SJCRH30 (cell line): ENCODE measurements around the gene FSHR. TPM values are rescaled to one million over a fixed set of nuclear protein-coding genes. Genes with fewer than 3 reads are reported as not detected.

ENCODE experiments used
- DNase-seq, 2 experiments: peaks; one replicate each; pipeline ENCODE4 v3.0.0-alpha.2; 2015 to 2020
- H3K27ac ChIP-seq: fragments of 250-450 bp; sonication (Bioruptor Pico); 2 replicates; pipeline ENCODE4 v1.5.1; 2020; ENCODE audit warnings: mild to moderate bottlenecking, moderate library complexity
- H3K27me3 ChIP-seq: fragments of 250-450 bp; sonication (Bioruptor Pico); 2 replicates; pipeline ENCODE4 v1.5.1; 2020; ENCODE audit warnings: mild to moderate bottlenecking, moderate library complexity
- H3K36me3 ChIP-seq: fragments of 250-450 bp; sonication (Bioruptor Pico); 2 replicates; pipeline ENCODE4 v1.5.1; 2020; ENCODE audit warnings: mild to moderate bottlenecking, moderate library complexity
- H3K4me1 ChIP-seq: fragments of 250-450 bp; sonication (Bioruptor Pico); 2 replicates; pipeline ENCODE4 v1.5.1; 2020; ENCODE audit warnings: mild to moderate bottlenecking, moderate library complexity
- H3K4me3 ChIP-seq: fragments of 250-450 bp; sonication (Bioruptor Pico); 2 replicates; pipeline ENCODE4 v1.5.1; 2020; ENCODE audit warnings: mild to moderate bottlenecking, moderate library complexity
- H3K9me3 ChIP-seq: fragments of 250-450 bp; sonication (Bioruptor Pico); replicated peaks from 2 replicates; pipeline ENCODE4 v1.5.1; 2020; ENCODE audit warnings: mild to moderate bottlenecking, moderate library complexity
- total RNA-seq: library from RNA; depleted of rRNA; stranded (reverse); fragments of >200 nt; shearing (Covaris generic); gene quantifications from 2 replicates; pipeline ENCODE4 v1.2.3, GENCODE V29; 2014

The FSHR gene
- total RNA-seq, 1 experiment from 2014 or later: not detected

GRCh38 chr2:49153252-49153651 lies 1.1 kb downstream of the FSHR start:
- DNase-seq: no peak

GRCh38 chr2:49152824-49153223 lies 1.5 kb downstream of the FSHR start:
- H3K9me3 ChIP-seq: no peaks in the 10 kb centered on the region
- no peaks in the 10 kb centered on the region for H3K4me1 ChIP-seq
- H3K27me3 ChIP-seq: no peaks in the 10 kb centered on the region
- no peaks in the 10 kb centered on the region for H3K36me3 ChIP-seq
- H3K4me3 ChIP-seq: no peak overlapping the region
- DNase-seq: no peak
- H3K27ac ChIP-seq: no peak overlapping the region

More at GRCh38 chr2:49153252-49153651, 1.1 kb downstream of the FSHR start:
- H3K4me1 ChIP-seq: no peaks in the 10 kb centered on the region
- H3K27ac ChIP-seq: no peak overlapping the region
- no peak overlapping the region for H3K4me3 ChIP-seq
- H3K36me3 ChIP-seq: no peaks in the 10 kb centered on the region
- H3K9me3 ChIP-seq: no peaks in the 10 kb centered on the region
- H3K27me3 ChIP-seq: no peaks in the 10 kb centered on the region

GRCh38 chr2:49146401-49146800 lies 7.9 kb downstream of the FSHR start:
- peak in 1 of 2 experiments; percentile 38 for DNase-seq
- Histone ChIP-seq H3K27ac (no peak overlapping the region), H3K36me3 (no peaks in the 10 kb centered on the region)

GRCh38 chr2:49131801-49132200 lies 22.5 kb downstream of the FSHR start:
- H3K27me3 ChIP-seq: no peaks in the 10 kb centered on the region
- no peak for DNase-seq
- H3K36me3 ChIP-seq: no peaks in the 10 kb centered on the region
- peaks cover 8% of the 10 kb centered on the region for H3K9me3 ChIP-seq
- no peak overlapping the region for H3K4me3 ChIP-seq
- no peak overlapping the region for H3K27ac ChIP-seq
- no peaks in the 10 kb centered on the region for H3K4me1 ChIP-seq

More at GRCh38 chr2:49146401-49146800, 7.9 kb downstream of the FSHR start:
- no peaks in the 10 kb centered on the region for H3K9me3 ChIP-seq
- H3K27me3 ChIP-seq: no peaks in the 10 kb centered on the region
- H3K4me3 ChIP-seq: no peak overlapping the region
- H3K4me1 ChIP-seq: no peaks in the 10 kb centered on the region

- H3K36me3 ChIP-seq: no peaks in the 10 kb centered on the region
- no peak overlapping the region for H3K27ac ChIP-seq
- H3K4me1 ChIP-seq: no peaks in the 10 kb centered on the region
- peaks cover 8% of the 10 kb centered on the region for H3K9me3 ChIP-seq
- H3K27me3 ChIP-seq: 0 out of 2 replicates have a peak, but pooled peaks cover 4% of the 10 kb centered on the region
- DNase-seq: no peak
- no peak overlapping the region for H3K4me3 ChIP-seq
These were observed 25.3 kb downstream of the FSHR start for GRCh38 chr2:49129034-49129433.

DNA sequence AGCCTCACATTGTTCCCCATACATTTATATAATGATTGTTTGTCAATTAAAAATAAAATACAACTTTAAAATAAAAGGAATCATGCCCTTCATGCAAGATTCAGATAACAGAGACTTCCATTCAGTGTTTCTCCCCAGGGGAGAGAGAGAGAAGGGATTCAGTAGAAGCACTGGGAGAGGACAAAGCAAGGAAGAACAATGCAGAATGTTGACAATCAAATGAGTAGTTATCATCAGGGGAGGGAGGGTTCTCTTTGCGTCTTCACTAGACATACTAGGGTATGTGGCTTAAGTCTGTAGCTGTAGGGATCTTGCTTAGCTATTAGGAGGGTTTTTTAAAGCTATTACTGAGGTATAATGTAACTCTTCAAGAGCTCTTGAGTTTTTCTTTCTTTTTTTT lies 30.7 kb downstream of the FSHR start:
- H3K4me1 ChIP-seq: no peaks in the 10 kb centered on the region
- H3K9me3 ChIP-seq: no peaks in the 10 kb centered on the region
- H3K27ac ChIP-seq: no peak overlapping the region
- no peak overlapping the region for H3K4me3 ChIP-seq
- 0 out of 2 replicates have a peak, but pooled peaks cover 4% of the 10 kb centered on the region for H3K27me3 ChIP-seq
- DNase-seq: no peak
- H3K36me3 ChIP-seq: no peaks in the 10 kb centered on the region

DNA sequence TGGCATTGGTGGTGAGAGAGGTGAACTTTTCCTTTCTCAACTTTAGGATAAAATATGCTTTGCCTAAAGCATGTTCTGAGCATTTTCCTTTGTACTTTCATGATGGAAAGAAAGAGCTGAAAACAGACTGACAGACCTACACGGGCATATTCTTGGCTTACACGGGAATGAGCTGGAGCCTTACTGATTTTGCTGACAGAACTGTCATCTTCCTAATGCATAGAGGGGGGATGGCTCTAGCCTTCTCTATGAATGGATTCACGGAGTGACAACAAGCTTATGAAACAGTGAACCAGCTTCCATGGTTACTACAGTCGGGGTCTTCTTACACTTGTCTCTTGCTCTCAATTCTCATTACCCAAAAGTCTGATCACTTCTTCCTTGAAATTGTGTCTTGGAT lies 32.2 kb downstream of the FSHR start:
- no peaks in the 10 kb centered on the region for H3K36me3 ChIP-seq
- no peak overlapping the region for H3K27ac ChIP-seq
- no peak for DNase-seq
- no peak overlapping the region for H3K4me3 ChIP-seq
- H3K27me3 ChIP-seq: 0 out of 2 replicates have a peak, but pooled peaks cover 4% of the 10 kb centered on the region
- H3K9me3 ChIP-seq: no peaks in the 10 kb centered on the region
- no peaks in the 10 kb centered on the region for H3K4me1 ChIP-seq

DNA sequence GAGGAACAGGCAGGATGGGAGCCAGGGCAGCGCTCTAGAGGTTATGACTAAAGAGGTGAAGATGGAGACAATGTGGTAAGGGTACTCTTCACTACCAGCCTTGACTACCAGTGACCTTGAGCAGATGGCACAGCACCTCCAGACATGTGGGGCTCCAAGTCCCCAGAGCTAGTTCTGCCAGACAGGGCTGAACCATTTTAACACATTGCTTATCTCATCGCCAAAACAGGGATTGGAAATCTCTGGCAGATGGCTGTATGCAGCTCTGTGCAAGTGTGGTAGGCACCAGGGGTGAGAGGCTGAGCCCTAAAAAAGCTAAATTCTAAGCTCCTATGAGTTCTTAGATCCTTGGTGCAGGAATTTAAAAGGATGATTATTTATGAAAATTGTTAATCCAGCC lies 41.3 kb downstream of the FSHR start:
- no peak overlapping the region for H3K27ac ChIP-seq
- no peaks in the 10 kb centered on the region for H3K36me3 ChIP-seq
- peaks cover 3% of the 10 kb centered on the region; the same call in 1 of the 2 replicates for H3K27me3 ChIP-seq
- no peaks in the 10 kb centered on the region for H3K9me3 ChIP-seq
- no peak for DNase-seq
- no peak overlapping the region for H3K4me3 ChIP-seq
- no peaks in the 10 kb centered on the region for H3K4me1 ChIP-seq

DNA sequence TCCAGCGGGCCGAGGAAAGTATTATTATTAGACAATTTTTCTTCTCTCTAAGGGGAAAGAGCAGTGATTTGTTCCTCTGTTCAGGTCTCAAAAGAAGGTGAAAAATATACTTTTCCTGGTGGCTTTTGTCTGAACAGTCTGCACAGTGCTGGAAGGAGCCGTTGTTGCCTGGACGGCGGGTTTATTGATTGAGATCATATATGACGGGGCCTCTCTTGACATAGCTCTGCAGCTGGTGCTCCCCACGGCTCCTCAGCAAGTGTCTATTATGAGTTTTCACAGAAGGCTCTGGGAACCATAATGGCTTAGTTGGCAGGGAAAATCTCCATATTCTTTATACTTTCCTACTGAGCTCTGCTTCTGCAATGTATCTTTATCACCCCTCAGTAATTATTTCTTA lies 42.9 kb downstream of the FSHR start:
- H3K36me3 ChIP-seq: no peaks in the 10 kb centered on the region
- H3K9me3 ChIP-seq: no peaks in the 10 kb centered on the region
- DNase-seq: no peak
- no peak overlapping the region for H3K27ac ChIP-seq
- H3K4me3 ChIP-seq: no peak overlapping the region
- H3K4me1 ChIP-seq: no peaks in the 10 kb centered on the region
- H3K27me3 ChIP-seq: no peaks in the 10 kb centered on the region; the same call in 1 of the 2 replicates

- Histone ChIP-seq H3K27ac (no peak overlapping the region), H3K4me1 (no peaks in the 10 kb centered on the region), H3K4me3 (no peak overlapping the region), H3K9me3 (no peaks in the 10 kb centered on the region), H3K36me3 (no peaks in the 10 kb centered on the region), H3K27me3 (no peaks in the 10 kb centered on the region; the same call in 1 of the 2 replicates)
- no peak for DNase-seq
These were observed 43.3 kb downstream of the FSHR start for GRCh38 chr2:49111006-49111405.

GRCh38 chr2:49110571-49110970 lies 43.7 kb downstream of the FSHR start:
- H3K27me3 ChIP-seq: no peaks in the 10 kb centered on the region; the same call in 1 of the 2 replicates
- H3K36me3 ChIP-seq: no peaks in the 10 kb centered on the region
- H3K4me3 ChIP-seq: no peak overlapping the region
- no peaks in the 10 kb centered on the region for H3K9me3 ChIP-seq
- H3K27ac ChIP-seq: no peak overlapping the region
- no peaks in the 10 kb centered on the region for H3K4me1 ChIP-seq
- DNase-seq: no peak

- no peak overlapping the region for H3K27ac ChIP-seq
- DNase-seq: no peak
- no peak overlapping the region for H3K4me3 ChIP-seq
- no peaks in the 10 kb centered on the region for H3K4me1 ChIP-seq
- H3K36me3 ChIP-seq: no peaks in the 10 kb centered on the region
- H3K27me3 ChIP-seq: peaks cover 3% of the 10 kb centered on the region; the same call in 1 of the 2 replicates
- no peaks in the 10 kb centered on the region for H3K9me3 ChIP-seq
These were observed 45.5 kb downstream of the FSHR start for GRCh38 chr2:49108851-49109250.

DNA sequence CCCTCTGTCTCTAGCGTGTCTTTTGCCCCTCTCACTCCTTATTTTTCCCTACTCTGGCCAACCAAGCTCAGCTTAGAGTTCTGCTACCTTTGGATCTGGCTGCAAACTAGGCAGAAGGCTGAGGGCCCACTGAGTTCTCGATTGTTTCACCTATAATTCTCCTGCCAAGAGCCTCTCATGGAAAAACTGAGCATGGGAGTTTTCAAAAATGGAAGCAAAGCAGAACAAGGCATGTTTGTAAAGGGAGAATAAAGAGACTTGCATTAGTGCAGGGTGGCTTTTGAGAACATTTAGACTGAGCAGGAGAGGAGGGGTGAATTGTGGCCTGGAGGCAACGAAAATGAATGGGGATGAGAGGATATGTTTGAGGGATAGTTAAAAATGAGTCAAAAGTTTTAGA lies 45.9 kb downstream of the FSHR start:
- Histone ChIP-seq H3K27me3 (peaks cover 3% of the 10 kb centered on the region; the same call in 1 of the 2 replicates), H3K27ac (no peak overlapping the region), H3K4me3 (no peak overlapping the region), H3K9me3 (no peaks in the 10 kb centered on the region), H3K36me3 (no peaks in the 10 kb centered on the region), H3K4me1 (no peaks in the 10 kb centered on the region)
- no peak for DNase-seq

GRCh38 chr2:49105506-49105905 lies 48.8 kb downstream of the FSHR start:
- H3K4me3 ChIP-seq: no peak overlapping the region
- H3K27ac ChIP-seq: no peak overlapping the region
- no peaks in the 10 kb centered on the region for H3K36me3 ChIP-seq
- no peaks in the 10 kb centered on the region for H3K4me1 ChIP-seq
- no peaks in the 10 kb centered on the region for H3K9me3 ChIP-seq
- no peak for DNase-seq
- H3K27me3 ChIP-seq: 0 out of 2 replicates have a peak, but pooled peaks cover 3% of the 10 kb centered on the region

DNA sequence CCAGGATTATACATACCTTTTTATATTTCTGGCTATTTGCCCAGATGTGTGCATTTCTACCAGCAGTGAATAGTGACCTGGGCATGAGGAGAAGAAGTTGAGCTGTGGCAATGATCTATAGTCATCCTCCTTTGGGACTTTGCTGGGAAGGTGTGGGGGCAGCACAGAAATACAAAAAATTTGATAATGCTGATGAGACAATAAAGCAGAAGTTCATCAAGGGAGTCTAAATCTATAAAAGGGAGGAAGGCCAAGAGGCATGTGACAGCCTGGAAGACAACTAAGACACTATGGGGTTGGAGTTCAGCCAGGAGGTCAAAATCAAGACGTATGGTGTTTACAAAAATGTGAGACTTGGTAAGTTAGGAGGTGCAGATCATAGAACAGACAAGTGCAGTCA lies 52.2 kb downstream of the FSHR start:
- no peak for DNase-seq
- no peak overlapping the region for H3K4me3 ChIP-seq
- H3K27me3 ChIP-seq: 0 out of 2 replicates have a peak, but pooled peaks cover 3% of the 10 kb centered on the region
- no peaks in the 10 kb centered on the region for H3K4me1 ChIP-seq
- H3K9me3 ChIP-seq: no peaks in the 10 kb centered on the region
- no peak overlapping the region for H3K27ac ChIP-seq
- no peaks in the 10 kb centered on the region for H3K36me3 ChIP-seq

DNA sequence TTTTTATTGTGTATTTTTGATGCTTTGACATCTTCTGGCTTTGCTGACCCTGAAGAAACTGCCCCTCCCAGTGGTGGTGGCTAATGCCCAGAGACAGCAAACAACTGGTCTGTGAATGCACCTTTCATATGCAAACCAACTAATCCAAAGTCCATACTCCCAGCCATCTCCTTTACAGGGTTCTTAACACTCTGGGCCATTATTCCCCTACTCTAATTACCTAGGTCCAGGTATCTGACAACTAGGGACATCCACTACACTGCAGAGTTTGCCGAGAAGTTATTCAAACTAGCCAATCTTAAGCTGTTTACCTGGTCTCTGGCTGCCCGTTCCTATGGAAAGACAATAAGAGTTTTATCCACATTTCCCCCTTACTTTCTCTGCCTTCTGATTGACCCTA lies 73.6 kb downstream of the FSHR start:
- Histone ChIP-seq H3K4me1 (no peaks in the 10 kb centered on the region), H3K36me3 (no peaks in the 10 kb centered on the region), H3K27ac (no peak overlapping the region), H3K4me3 (no peak overlapping the region), H3K9me3 (no peaks in the 10 kb centered on the region), H3K27me3 (0 out of 2 replicates have a peak, but pooled peaks cover 3% of the 10 kb centered on the region)
- no peak for DNase-seq
